GM18502 (cell line): Measurements from ENCODE around the gene CA14.
"Not testable (repeated sequence)": the region's sequence is repeated elsewhere in the genome, so short reads cannot be mapped to it uniquely, and the experiment has no call there.

Experiments used
- ATAC-seq: cut with Tn5 transposase; IDR thresholded peaks from one replicate; pipeline ENCODE4 v1.9.1; 2021; ENCODE audit warnings: mild to moderate bottlenecking; ENCODE audit not compliant: unreplicated experiment, poor library complexity

CA14 gene

GRCh38 chr1:150257624-150258585, at the start of gene CA14:
TSS of gene CA14 (plus strand) at chr1:150257774. CDS start at chr1:150258129, 355 bp downstream.
- no peak for ATAC-seq

- not testable (repeated sequence) for ATAC-seq
These were observed 49.1 kb upstream of the CA14 start for GRCh38 chr1:150208460-150208859.

- ATAC-seq = no peak
These were observed 47.5 kb upstream of the CA14 start for GRCh38 chr1:150210091-150210490.

GRCh38 chr1:150210706-150211105, 46.9 kb upstream of the CA14 start:
- ATAC-seq = no peak

GRCh38 chr1:150212070-150212469, 45.5 kb upstream of the CA14 start:
- no peak for ATAC-seq

GRCh38 chr1:150213170-150214098, 44.1 kb upstream of the CA14 start:
- peak; percentile 96 for ATAC-seq

GRCh38 chr1:150214099-150214756, 43.3 kb upstream of the CA14 start:
- ATAC-seq = not testable (repeated sequence)

GRCh38 chr1:150215855-150216254, 41.7 kb upstream of the CA14 start:
- ATAC-seq = not testable (repeated sequence)

GRCh38 chr1:150221552-150221951, 36.0 kb upstream of the CA14 start:
- ATAC-seq = no peak

GRCh38 chr1:150224983-150225382, 32.6 kb upstream of the CA14 start:
- ATAC-seq = no peak

- no peak for ATAC-seq
These were observed 32.0 kb upstream of the CA14 start for GRCh38 chr1:150225546-150225945.

GRCh38 chr1:150226486-150226885, 31.1 kb upstream of the CA14 start:
- ATAC-seq = no peak

GRCh38 chr1:150227228-150227627, 30.3 kb upstream of the CA14 start:
- no peak for ATAC-seq

- not testable (repeated sequence) for ATAC-seq
These were observed 29.3 kb upstream of the CA14 start for GRCh38 chr1:150228246-150228645.

- ATAC-seq = not testable (repeated sequence)
These were observed 24.7 kb upstream of the CA14 start for GRCh38 chr1:150232921-150233320.

- no peak for ATAC-seq
These were observed 23.9 kb upstream of the CA14 start for GRCh38 chr1:150233359-150234308.

- ATAC-seq = no peak
These were observed 23.3 kb upstream of the CA14 start for GRCh38 chr1:150234309-150234565.

GRCh38 chr1:150234566-150235293, 22.8 kb upstream of the CA14 start:
- peak; percentile 55 for ATAC-seq
